OCI-LY3 (cell line): Measurements from ENCODE around the gene MFRP.
"Not testable (repeated sequence)": the region's sequence is repeated elsewhere in the genome, so short reads cannot be mapped to it uniquely, and the experiment has no call there.

Experiments
- H2AFZ ChIP-seq: fragments of 200-600, 300-600 bp; shearing (Covaris generic); 2 replicates; pipeline ENCODE4 v1.6.0; 2014; ENCODE audit warnings: antibody characterized with exemption, low read depth, low read length
- H3K27ac ChIP-seq: fragments of 200-600, 300-600 bp; sonication (generic); 2 replicates; pipeline ENCODE4 v1.5.1; 2014; ENCODE audit warnings: mild to moderate bottlenecking, low read length, moderate library complexity, mixed read lengths
- H3K27me3 ChIP-seq: fragments of 200-600, 300-600 bp; sonication (generic); 2 replicates; pipeline ENCODE4 v1.6.1; 2014; ENCODE audit warnings: low read depth, low read length, mixed read lengths
- H3K36me3 ChIP-seq: fragments of 200-600, 300-600 bp; sonication (generic); replicated peaks from 2 replicates; pipeline ENCODE3; 2014; ENCODE audit warnings: low read depth, low read length, mixed read lengths
- H3K4me1 ChIP-seq: fragments of 300-600, 200-600 bp; sonication (generic); 2 replicates; pipeline ENCODE4 v1.6.1; 2014; ENCODE audit warnings: low read length, mixed read lengths
- H3K4me2 ChIP-seq: fragments of 200-600, 300-600 bp; sonication (generic); 2 replicates; pipeline ENCODE4 v1.6.1; 2014; ENCODE audit warnings: low read length, mixed read lengths
- H3K4me3 ChIP-seq: fragments of 300-600, 200-600 bp; sonication (generic); 2 replicates; pipeline ENCODE4 v1.5.1; 2014; ENCODE audit warnings: antibody characterized with exemption, mild to moderate bottlenecking, low read length, moderate library complexity
- H3K79me2 ChIP-seq: fragments of 300-600, 200-600 bp; shearing (Covaris generic); 2 replicates; pipeline ENCODE4 v1.6.1; 2014; ENCODE audit warnings: mild to moderate bottlenecking, low read length, mixed read lengths
- H3K9ac ChIP-seq: fragments of 300-600, 200-600 bp; shearing (Covaris generic); 2 replicates; pipeline ENCODE4 v1.6.0; 2014; ENCODE audit warnings: mild to moderate bottlenecking, low read length, moderate library complexity
- H3K9me3 ChIP-seq: fragments of 200-600, 300-600 bp; shearing (Covaris generic); 2 replicates; pipeline ENCODE4 v1.6.1; 2014; ENCODE audit warnings: low read length, mixed read lengths; ENCODE audit not compliant: insufficient read depth
- H4K20me1 ChIP-seq: fragments of 200-600, 300-600 bp; sonication (generic); 2 replicates; pipeline ENCODE4 v1.6.1; 2016; ENCODE audit warnings: low read length, mixed read lengths; ENCODE audit not compliant: insufficient read depth
- CTCF ChIP-seq: fragments of 200-600, 300-600 bp; sonication (generic); IDR thresholded peaks from 2 replicates; pipeline ENCODE4 v1.5.1; 2014; ENCODE audit warnings: antibody characterized with exemption, low read length, low read depth
- EZH2phosphoT487 ChIP-seq: fragments of 200-600 bp; shearing (Covaris generic); IDR thresholded peaks from 2 replicates; pipeline ENCODE4 v1.6.1; 2018; ENCODE audit warnings: antibody characterized with exemption, mixed run types, low read depth

MFRP gene

GRCh38 chr11:119384332-119384731, 37.8 kb upstream of the MFRP start:
- TF ChIP-seq CTCF: no peak
- no peak for TF ChIP-seq EZH2phosphoT487
- H3K4me3 ChIP-seq: no peak overlapping the region
- no peak overlapping the region for H3K9ac ChIP-seq
- 0 out of 2 replicates have a peak, but pooled peaks cover 6% of the 10 kb centered on the region for H3K27me3 ChIP-seq
- no peaks in the 10 kb centered on the region for H3K79me2 ChIP-seq
- peaks cover 10% of the 10 kb centered on the region; the same call in 1 of the 2 replicates for H3K4me1 ChIP-seq
- H2AFZ ChIP-seq: no peak overlapping the region
- H3K9me3 ChIP-seq: no peaks in the 10 kb centered on the region
- no peaks in the 10 kb centered on the region for H4K20me1 ChIP-seq
- no peak overlapping the region for H3K4me2 ChIP-seq
- H3K36me3 ChIP-seq: no peaks in the 10 kb centered on the region
- H3K27ac ChIP-seq: no peak overlapping the region

GRCh38 chr11:119382513-119382912, 36.0 kb upstream of the MFRP start:
- not testable (repeated sequence) for H3K79me2 ChIP-seq, H3K36me3 ChIP-seq, H3K9ac ChIP-seq, H3K27ac ChIP-seq, H3K27me3 ChIP-seq, H3K4me1 ChIP-seq, H4K20me1 ChIP-seq, H2AFZ ChIP-seq, H3K9me3 ChIP-seq
- peak overlapping the region; percentile 88 for H3K4me2 ChIP-seq
- peak overlapping the region; percentile 82 for H3K4me3 ChIP-seq

GRCh38 chr11:119382101-119382500, 35.6 kb upstream of the MFRP start:
- Histone ChIP-seq H3K79me2 (no peaks in the 10 kb centered on the region), H3K27ac (no peak overlapping the region), H4K20me1 (no peaks in the 10 kb centered on the region), H3K9ac (peak overlapping the region; percentile 33; the same call in 1 of the 2 replicates), H3K9me3 (no peaks in the 10 kb centered on the region), H3K4me1 (peaks cover 10% of the 10 kb centered on the region; the same call in 1 of the 2 replicates), H2AFZ (peak overlapping the region; percentile 60; the same call in 1 of the 2 replicates), H3K4me3 (peak overlapping the region; percentile 82), H3K27me3 (0 out of 2 replicates have a peak, but pooled peaks cover 6% of the 10 kb centered on the region), H3K36me3 (no peaks in the 10 kb centered on the region), H3K4me2 (peak overlapping the region; percentile 88)
- no peak for TF ChIP-seq EZH2phosphoT487
- TF ChIP-seq CTCF: no peak

- Histone ChIP-seq H3K9ac (peak within 1 kb of the TSS; percentile 68), H3K4me1 (peaks cover 10% of the 10 kb centered on the region; the same call in 1 of the 2 replicates), H3K4me2 (peak within 1 kb of the TSS; percentile 88), H3K9me3 (no peaks in the 10 kb centered on the region), H2AFZ (peak within 1 kb of the TSS; percentile 60), H3K27me3 (0 out of 2 replicates have a peak, but pooled peaks cover 6% of the 10 kb centered on the region), H3K79me2 (no peaks in the 10 kb centered on the region), H4K20me1 (no peaks in the 10 kb centered on the region), H3K36me3 (no peaks in the 10 kb centered on the region), H3K4me3 (peak within 1 kb of the TSS; percentile 82), H3K27ac (no peak within 1 kb of the TSS)
- TF ChIP-seq CTCF: peak; percentile 76
- TF ChIP-seq EZH2phosphoT487: no peak
Measured at GRCh38 chr11:119381181-119381988, 34.9 kb upstream of the MFRP start, which contains the start of gene USP2. USP2 (minus strand) TSS chr11:119381690; CDS start chr11:119373480, 8,210 bp downstream.
